ENCODE measurements around the gene SLC16A8. TPM values are rescaled to one million over a fixed set of nuclear protein-coding genes. Genes with fewer than 3 reads are reported as not detected.

Gene SLC16A8
- total and polyA plus RNA-seq, 10 of the 15 experiments (the other 5 are each of a cell fraction or from before 2014, with no cell fraction given): not detected

DNA sequence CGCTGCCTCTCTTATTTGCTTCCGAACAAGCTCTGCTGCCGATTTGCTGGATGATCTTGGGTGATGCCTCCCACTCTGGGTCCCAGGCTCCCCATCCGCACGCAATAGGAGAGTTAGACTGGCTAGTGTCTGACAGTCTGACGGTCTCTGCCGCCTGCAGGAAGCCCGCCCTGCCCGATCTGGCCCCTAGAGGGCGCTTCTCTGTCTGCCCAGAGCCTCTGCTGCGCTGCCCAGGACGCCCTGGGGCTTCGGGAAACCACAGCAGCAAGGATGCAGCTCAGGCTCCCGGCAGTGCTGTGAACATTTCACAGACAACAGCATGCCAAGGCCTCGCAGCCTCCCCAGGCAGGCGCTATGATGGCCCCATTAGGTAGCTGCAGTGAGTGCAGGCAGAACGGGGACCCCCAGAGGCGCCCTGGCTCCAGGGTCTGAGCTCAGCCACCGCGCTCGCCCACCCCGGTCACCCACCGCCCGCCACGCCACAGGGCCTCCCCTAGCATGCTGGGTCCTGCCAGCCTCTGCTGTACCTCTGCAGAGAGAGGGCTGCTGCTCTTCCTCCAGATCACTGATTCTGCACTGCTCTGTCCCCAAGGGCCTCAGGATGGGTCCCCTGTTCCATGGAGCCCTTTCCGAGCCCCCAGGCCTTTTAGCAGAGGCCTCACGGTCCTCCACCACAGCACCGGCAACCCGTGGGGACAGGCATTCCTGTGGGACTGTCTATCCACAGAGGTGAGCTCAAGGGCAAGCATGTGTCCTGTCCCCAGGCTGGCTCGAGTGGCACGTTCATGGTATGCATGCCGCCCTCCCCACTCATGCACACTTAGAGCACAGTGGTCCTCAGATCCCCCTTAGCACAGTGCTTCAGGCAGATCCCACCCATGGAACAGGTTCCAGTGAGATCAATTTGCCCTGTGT is 30.8 kb upstream of the SLC16A8 start (continued):
- TF ChIP-seq ZNF687 (IDR thresholded peaks at IDR 0.05) (no peak), POLR2A (IDR thresholded peaks at IDR 0.05; ENCODE audit: low read depth, low read length) (no peak), YY1 (IDR thresholded peaks at IDR 0.05; ENCODE audit: low read depth, low read length) (peak; percentile 73), RUNX3 (IDR thresholded peaks at IDR 0.05; ENCODE audit: low read length) (peak; percentile 53; the same call in 1 of the 2 replicates), KAT2A (conservative IDR thresholded peaks at IDR 0.05; ENCODE audit: control insufficient read depth, low read depth, low read length) (no peak), NFYB (IDR thresholded peaks at IDR 0.05; ENCODE audit: insufficient read depth, low read depth, low read length) (no peak), POLR2AphosphoS5 (IDR thresholded peaks at IDR 0.05; ENCODE audit: low read length) (no peak), IKZF2 (IDR thresholded peaks at IDR 0.05) (no peak), BRCA1 (IDR thresholded peaks at IDR 0.05; ENCODE audit: low read depth, low read length) (no peak), ZNF622 (IDR thresholded peaks at IDR 0.05) (no peak), FOS (IDR thresholded peaks at IDR 0.05; ENCODE audit: borderline replicate concordance, extremely low read depth, insufficient read length) (no peak), SPI1 (IDR thresholded peaks at IDR 0.05; ENCODE audit: borderline replicate concordance, insufficient read depth, low read depth, low read length) (no peak), SMARCA5 (IDR thresholded peaks at IDR 0.05) (peak; percentile 56; the same call in 1 of the 2 replicates), ETV6 (conservative IDR thresholded peaks at IDR 0.05 in 1 of 2, IDR thresholded peaks at IDR 0.05 in 1 of 2; ENCODE audit: borderline replicate concordance in 1 of 2, low read depth in 1 of 2) (no peak), DPF2 (IDR thresholded peaks at IDR 0.05) (no peak)
- TF ChIP-seq, protein P1, sequence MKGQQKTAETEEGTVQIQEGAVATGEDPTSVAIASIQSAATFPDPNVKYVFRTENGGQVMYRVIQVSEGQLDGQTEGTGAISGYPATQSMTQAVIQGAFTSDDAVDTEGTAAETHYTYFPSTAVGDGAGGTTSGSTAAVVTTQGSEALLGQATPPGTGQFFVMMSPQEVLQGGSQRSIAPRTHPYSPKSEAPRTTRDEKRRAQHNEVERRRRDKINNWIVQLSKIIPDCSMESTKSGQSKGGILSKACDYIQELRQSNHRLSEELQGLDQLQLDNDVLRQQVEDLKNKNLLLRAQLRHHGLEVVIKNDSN (IDR thresholded peaks at IDR 0.05; ENCODE audit: borderline replicate concordance, extremely low read length, insufficient read depth, low read depth, low read length): no peak
- TF ChIP-seq, protein P2, sequence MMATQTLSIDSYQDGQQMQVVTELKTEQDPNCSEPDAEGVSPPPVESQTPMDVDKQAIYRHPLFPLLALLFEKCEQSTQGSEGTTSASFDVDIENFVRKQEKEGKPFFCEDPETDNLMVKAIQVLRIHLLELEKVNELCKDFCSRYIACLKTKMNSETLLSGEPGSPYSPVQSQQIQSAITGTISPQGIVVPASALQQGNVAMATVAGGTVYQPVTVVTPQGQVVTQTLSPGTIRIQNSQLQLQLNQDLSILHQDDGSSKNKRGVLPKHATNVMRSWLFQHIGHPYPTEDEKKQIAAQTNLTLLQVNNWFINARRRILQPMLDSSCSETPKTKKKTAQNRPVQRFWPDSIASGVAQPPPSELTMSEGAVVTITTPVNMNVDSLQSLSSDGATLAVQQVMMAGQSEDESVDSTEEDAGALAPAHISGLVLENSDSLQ (IDR thresholded peaks at IDR 0.05): no peak
- TF ChIP-seq, protein P3, sequence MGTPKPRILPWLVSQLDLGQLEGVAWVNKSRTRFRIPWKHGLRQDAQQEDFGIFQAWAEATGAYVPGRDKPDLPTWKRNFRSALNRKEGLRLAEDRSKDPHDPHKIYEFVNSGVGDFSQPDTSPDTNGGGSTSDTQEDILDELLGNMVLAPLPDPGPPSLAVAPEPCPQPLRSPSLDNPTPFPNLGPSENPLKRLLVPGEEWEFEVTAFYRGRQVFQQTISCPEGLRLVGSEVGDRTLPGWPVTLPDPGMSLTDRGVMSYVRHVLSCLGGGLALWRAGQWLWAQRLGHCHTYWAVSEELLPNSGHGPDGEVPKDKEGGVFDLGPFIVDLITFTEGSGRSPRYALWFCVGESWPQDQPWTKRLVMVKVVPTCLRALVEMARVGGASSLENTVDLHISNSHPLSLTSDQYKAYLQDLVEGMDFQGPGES (IDR thresholded peaks at IDR 0.05): no peak
- TF ChIP-seq, protein P4, sequence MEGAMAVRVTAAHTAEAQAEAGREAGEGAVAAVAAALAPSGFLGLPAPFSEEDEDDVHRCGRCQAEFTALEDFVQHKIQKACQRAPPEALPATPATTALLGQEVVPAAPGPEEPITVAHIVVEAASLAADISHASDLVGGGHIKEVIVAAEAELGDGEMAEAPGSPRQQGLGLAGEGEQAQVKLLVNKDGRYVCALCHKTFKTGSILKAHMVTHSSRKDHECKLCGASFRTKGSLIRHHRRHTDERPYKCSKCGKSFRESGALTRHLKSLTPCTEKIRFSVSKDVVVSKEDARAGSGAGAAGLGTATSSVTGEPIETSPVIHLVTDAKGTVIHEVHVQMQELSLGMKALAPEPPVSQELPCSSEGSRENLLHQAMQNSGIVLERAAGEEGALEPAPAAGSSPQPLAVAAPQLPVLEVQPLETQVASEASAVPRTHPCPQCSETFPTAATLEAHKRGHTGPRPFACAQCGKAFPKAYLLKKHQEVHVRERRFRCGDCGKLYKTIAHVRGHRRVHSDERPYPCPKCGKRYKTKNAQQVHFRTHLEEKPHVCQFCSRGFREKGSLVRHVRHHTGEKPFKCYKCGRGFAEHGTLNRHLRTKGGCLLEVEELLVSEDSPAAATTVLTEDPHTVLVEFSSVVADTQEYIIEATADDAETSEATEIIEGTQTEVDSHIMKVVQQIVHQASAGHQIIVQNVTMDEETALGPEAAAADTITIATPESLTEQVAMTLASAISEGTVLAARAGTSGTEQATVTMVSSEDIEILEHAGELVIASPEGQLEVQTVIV (IDR thresholded peaks at IDR 0.05; ENCODE audit: borderline replicate concordance, partially characterized antibody): no peak

All from GM12878 (cell line).